Stimulated activated naive CD8-positive, alpha-beta T cell treated with anti-CD3 and anti-CD28 coated beads, Interleukin-15, Interleukin-2, amounts not matched to agents 100 ng/mL and 50 ng/mL, for 24 hours (primary cell): ENCODE measurements around the gene NAT9.

Source experiments
- H3K27ac Mint-ChIP-seq: one replicate; pipeline ENCODE4 v1.8.0; 2021; ENCODE audit warnings: mild to moderate bottlenecking, mixed read lengths
- H3K27me3 Mint-ChIP-seq: one replicate; pipeline ENCODE4 v1.8.0; 2021; ENCODE audit warnings: mixed read lengths
- H3K36me3 Mint-ChIP-seq: one replicate; pipeline ENCODE4 v1.8.0; 2021; ENCODE audit warnings: low read depth, mixed read lengths
- H3K4me1 Mint-ChIP-seq: one replicate; pipeline ENCODE4 v1.8.0; 2021; ENCODE audit warnings: low read depth, mixed read lengths
- H3K4me3 Mint-ChIP-seq: one replicate; pipeline ENCODE4 v1.8.0; 2021; ENCODE audit warnings: mild to moderate bottlenecking, mixed read lengths
- H3K9me3 Mint-ChIP-seq: one replicate; pipeline ENCODE4 v1.8.0; 2021; ENCODE audit warnings: mixed read lengths

Gene NAT9

GRCh38 chr17:74752415-74752814, 23.7 kb downstream of the NAT9 start:
- no peaks in the 10 kb centered on the region for H3K9me3 Mint-ChIP-seq
- peaks cover 74% of the 10 kb centered on the region for H3K4me1 Mint-ChIP-seq
- H3K4me3 Mint-ChIP-seq = peak overlapping the region; percentile 99
- peak overlapping the region; percentile 83 for H3K27ac Mint-ChIP-seq
- H3K27me3 Mint-ChIP-seq = no peaks in the 10 kb centered on the region
- H3K36me3 Mint-ChIP-seq = peaks cover 29% of the 10 kb centered on the region

GRCh38 chr17:74750327-74751069, 25.6 kb downstream of the NAT9 start:
- H3K9me3 Mint-ChIP-seq = no peaks in the 10 kb centered on the region
- peak overlapping the region; percentile 83 for H3K27ac Mint-ChIP-seq
- peak overlapping the region; percentile 99 for H3K4me3 Mint-ChIP-seq
- no peaks in the 10 kb centered on the region for H3K27me3 Mint-ChIP-seq
- peaks cover 70% of the 10 kb centered on the region for H3K4me1 Mint-ChIP-seq
- peaks cover 29% of the 10 kb centered on the region for H3K36me3 Mint-ChIP-seq

GRCh38 chr17:74750039-74750326, 26.2 kb downstream of the NAT9 start:
- Mint-ChIP-seq H3K27ac (peak overlapping the region; percentile 83), H3K4me3 (peak overlapping the region; percentile 99), H3K27me3 (no peaks in the 10 kb centered on the region), H3K36me3 (peaks cover 29% of the 10 kb centered on the region), H3K9me3 (no peaks in the 10 kb centered on the region), H3K4me1 (peaks cover 65% of the 10 kb centered on the region)

GRCh38 chr17:74749279-74750038, 26.7 kb downstream of the NAT9 start:
- Mint-ChIP-seq H3K9me3 (no peaks in the 10 kb centered on the region), H3K4me1 (peaks cover 65% of the 10 kb centered on the region), H3K36me3 (peaks cover 29% of the 10 kb centered on the region), H3K27me3 (no peaks in the 10 kb centered on the region), H3K4me3 (peak overlapping the region; percentile 99), H3K27ac (peak overlapping the region; percentile 83)

DNA sequence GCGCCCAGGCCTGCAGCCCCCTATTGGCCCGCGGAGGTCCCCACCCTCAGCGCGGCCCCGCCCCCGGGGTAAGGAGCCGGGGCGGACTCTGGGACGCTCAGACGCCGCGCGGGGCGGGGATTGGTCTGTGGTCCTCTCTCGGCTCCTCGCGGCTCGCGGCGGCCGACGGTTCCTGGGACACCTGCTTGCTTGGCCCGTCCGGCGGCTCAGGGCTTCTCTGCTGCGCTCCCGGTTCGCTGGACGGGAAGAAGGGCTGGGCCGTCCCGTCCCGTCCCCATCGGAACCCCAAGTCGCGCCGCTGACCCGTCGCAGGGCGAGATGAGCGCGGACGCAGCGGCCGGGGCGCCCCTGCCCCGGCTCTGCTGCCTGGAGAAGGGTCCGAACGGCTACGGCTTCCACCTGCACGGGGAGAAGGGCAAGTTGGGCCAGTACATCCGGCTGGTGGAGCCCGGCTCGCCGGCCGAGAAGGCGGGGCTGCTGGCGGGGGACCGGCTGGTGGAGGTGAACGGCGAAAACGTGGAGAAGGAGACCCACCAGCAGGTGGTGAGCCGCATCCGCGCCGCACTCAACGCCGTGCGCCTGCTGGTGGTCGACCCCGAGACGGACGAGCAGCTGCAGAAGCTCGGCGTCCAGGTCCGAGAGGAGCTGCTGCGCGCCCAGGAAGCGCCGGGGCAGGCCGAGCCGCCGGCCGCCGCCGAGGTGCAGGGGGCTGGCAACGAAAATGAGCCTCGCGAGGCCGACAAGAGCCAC, 27.4 kb downstream of the NAT9 start, which contains the start of gene NHERF1:
Gene NHERF1 (plus strand): TSS at position 100 of the 750 bp plus-strand sequence. CDS start 219 bp downstream, at position 319.
- peaks cover 29% of the 10 kb centered on the region for H3K36me3 Mint-ChIP-seq
- peaks cover 66% of the 10 kb centered on the region for H3K4me1 Mint-ChIP-seq
- no peaks in the 10 kb centered on the region for H3K9me3 Mint-ChIP-seq
- peak within 1 kb of the TSS; percentile 99 for H3K4me3 Mint-ChIP-seq
- H3K27me3 Mint-ChIP-seq = no peaks in the 10 kb centered on the region
- H3K27ac Mint-ChIP-seq = peak within 1 kb of the TSS; percentile 83

- H3K27ac Mint-ChIP-seq = no peak overlapping the region
- H3K4me3 Mint-ChIP-seq = peak overlapping the region; percentile 73
- peaks cover 66% of the 10 kb centered on the region for H3K4me1 Mint-ChIP-seq
- H3K9me3 Mint-ChIP-seq = no peaks in the 10 kb centered on the region
- H3K36me3 Mint-ChIP-seq = peaks cover 26% of the 10 kb centered on the region
- no peaks in the 10 kb centered on the region for H3K27me3 Mint-ChIP-seq
These were observed 27.9 kb downstream of the NAT9 start for GRCh38 chr17:74748279-74748528.

GRCh38 chr17:74746922-74747321, 29.2 kb downstream of the NAT9 start:
- Mint-ChIP-seq H3K36me3 (peaks cover 15% of the 10 kb centered on the region), H3K9me3 (no peaks in the 10 kb centered on the region), H3K4me3 (peak overlapping the region; percentile 17), H3K4me1 (peaks cover 66% of the 10 kb centered on the region), H3K27me3 (no peaks in the 10 kb centered on the region), H3K27ac (peak overlapping the region; percentile 17)

DNA sequence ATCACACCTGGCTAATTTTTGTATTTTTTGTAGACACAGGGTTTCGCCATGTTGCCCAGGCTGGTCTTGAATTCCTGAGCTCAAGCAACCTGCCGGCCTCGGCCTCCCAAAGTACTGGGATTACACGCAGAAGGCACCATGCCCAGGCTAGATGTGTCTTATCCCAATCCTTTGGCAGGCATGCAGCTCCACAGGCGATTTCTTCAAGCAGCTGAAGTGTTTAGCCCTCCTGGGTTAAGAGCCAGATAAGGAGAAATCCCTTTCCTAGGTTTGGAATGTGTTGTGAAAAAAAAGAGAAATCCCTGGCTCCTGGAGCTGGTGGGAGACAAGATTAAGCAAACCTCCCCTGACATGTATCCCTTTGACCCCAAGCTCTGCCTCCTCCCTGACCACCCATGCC, 29.8 kb downstream of the NAT9 start:
- no peaks in the 10 kb centered on the region for H3K27me3 Mint-ChIP-seq
- H3K27ac Mint-ChIP-seq = peak overlapping the region; percentile 17
- H3K36me3 Mint-ChIP-seq = peaks cover 14% of the 10 kb centered on the region
- no peak overlapping the region for H3K4me3 Mint-ChIP-seq
- H3K9me3 Mint-ChIP-seq = no peaks in the 10 kb centered on the region
- peaks cover 66% of the 10 kb centered on the region for H3K4me1 Mint-ChIP-seq

DNA sequence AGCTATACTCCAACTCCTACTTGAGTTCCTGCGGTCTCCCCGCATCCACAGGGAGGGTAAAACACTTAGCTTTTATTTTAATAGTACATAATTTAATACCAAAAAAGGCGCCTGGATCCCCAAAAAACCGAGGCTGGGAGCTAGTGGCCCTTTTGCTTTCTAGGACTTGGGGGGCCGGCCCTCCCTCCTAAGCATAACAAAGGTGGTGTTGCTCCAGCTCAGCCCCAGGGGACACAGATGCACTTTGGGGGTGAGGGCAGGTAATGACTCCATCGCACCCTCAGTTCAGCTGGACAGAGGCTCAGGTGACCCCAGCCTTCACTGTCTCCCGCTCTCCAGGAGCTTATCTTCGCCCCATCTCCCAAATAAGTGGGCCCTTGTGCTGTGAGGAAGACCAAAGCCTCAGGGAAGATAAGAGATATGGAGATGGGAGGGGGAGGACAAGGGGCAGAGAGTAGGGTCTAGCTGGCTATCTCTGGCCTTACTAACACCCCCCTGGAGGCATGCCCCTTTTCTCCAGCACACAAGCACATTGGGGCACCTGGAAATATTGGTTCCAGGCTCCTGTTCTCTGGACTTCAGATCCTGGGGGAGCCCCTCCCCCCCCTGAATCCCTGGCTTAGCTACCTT, 30.5 kb downstream of the NAT9 start:
- H3K4me3 Mint-ChIP-seq = no peak overlapping the region
- H3K27me3 Mint-ChIP-seq = no peaks in the 10 kb centered on the region
- peaks cover 8% of the 10 kb centered on the region for H3K36me3 Mint-ChIP-seq
- H3K27ac Mint-ChIP-seq = no peak overlapping the region
- H3K9me3 Mint-ChIP-seq = no peaks in the 10 kb centered on the region
- peaks cover 66% of the 10 kb centered on the region for H3K4me1 Mint-ChIP-seq

GRCh38 chr17:74744714-74745547, 31.2 kb downstream of the NAT9 start:
- Mint-ChIP-seq H3K4me1 (peaks cover 70% of the 10 kb centered on the region), H3K4me3 (no peak overlapping the region), H3K9me3 (no peaks in the 10 kb centered on the region), H3K27ac (peak overlapping the region; percentile 82), H3K36me3 (peaks cover 4% of the 10 kb centered on the region), H3K27me3 (no peaks in the 10 kb centered on the region)

- H3K36me3 Mint-ChIP-seq = no peaks in the 10 kb centered on the region
- H3K4me3 Mint-ChIP-seq = no peak overlapping the region
- H3K4me1 Mint-ChIP-seq = peaks cover 71% of the 10 kb centered on the region
- H3K27ac Mint-ChIP-seq = peak overlapping the region; percentile 82
- H3K9me3 Mint-ChIP-seq = no peaks in the 10 kb centered on the region
- H3K27me3 Mint-ChIP-seq = no peaks in the 10 kb centered on the region
These were observed 31.8 kb downstream of the NAT9 start for GRCh38 chr17:74744349-74744713.

DNA sequence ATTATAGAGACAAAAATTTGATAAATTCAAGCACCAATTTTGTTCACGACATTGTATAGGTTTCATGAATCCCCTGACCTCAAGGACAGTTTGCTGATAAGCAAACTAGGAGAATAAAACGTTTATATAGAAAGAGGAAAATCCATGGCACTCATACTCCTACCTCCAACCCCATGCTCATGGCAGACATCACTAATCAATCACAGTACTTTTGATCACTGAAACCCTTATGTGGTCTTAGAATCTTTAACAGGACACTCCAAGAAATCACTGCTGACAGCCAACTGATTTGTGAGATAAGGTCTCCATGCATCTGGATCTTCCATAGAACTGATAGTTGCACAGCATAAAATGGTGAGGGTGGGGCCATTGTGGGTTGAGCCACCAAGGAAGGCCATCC, 32.4 kb downstream of the NAT9 start:
- Mint-ChIP-seq H3K9me3 (no peaks in the 10 kb centered on the region), H3K27me3 (no peaks in the 10 kb centered on the region), H3K36me3 (no peaks in the 10 kb centered on the region), H3K4me3 (no peak overlapping the region), H3K27ac (no peak overlapping the region), H3K4me1 (peaks cover 77% of the 10 kb centered on the region)

GRCh38 chr17:74742978-74743545, 33.1 kb downstream of the NAT9 start:
- no peaks in the 10 kb centered on the region for H3K9me3 Mint-ChIP-seq
- H3K27ac Mint-ChIP-seq = peak overlapping the region; percentile 82
- peaks cover 84% of the 10 kb centered on the region for H3K4me1 Mint-ChIP-seq
- no peaks in the 10 kb centered on the region for H3K36me3 Mint-ChIP-seq
- H3K4me3 Mint-ChIP-seq = peak overlapping the region; percentile 6
- H3K27me3 Mint-ChIP-seq = no peaks in the 10 kb centered on the region

DNA sequence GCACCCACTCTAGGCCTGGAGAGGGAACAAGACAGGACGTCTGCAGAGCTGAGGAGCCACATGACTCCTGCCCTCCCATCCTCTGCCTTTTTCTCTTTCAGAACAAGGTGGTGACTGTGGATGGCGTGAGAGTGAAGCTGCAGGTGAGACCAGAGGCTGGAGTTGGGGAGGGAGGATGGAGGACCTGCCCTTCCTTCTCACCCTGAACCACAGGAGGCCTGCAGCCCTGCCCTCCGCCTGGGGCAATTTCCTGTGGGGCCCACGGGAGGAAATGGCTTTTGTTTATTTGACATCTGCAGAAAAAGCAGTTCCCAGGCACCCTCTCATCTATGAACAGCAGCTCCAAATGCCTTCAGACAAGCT, 34.0 kb downstream of the NAT9 start:
- peaks cover 84% of the 10 kb centered on the region for H3K4me1 Mint-ChIP-seq
- no peak overlapping the region for H3K4me3 Mint-ChIP-seq
- no peaks in the 10 kb centered on the region for H3K27me3 Mint-ChIP-seq
- no peaks in the 10 kb centered on the region for H3K9me3 Mint-ChIP-seq
- H3K27ac Mint-ChIP-seq = peak overlapping the region; percentile 82
- H3K36me3 Mint-ChIP-seq = no peaks in the 10 kb centered on the region
